CD4-positive, CD25-positive, alpha-beta regulatory T cell (primary cell): ENCODE measurements around the gene RNF38. TPM values are rescaled to one million over a fixed set of nuclear protein-coding genes. Genes with fewer than 3 reads are reported as not detected.
"Not testable (repeated sequence)": the region's sequence is repeated elsewhere in the genome, so short reads cannot be mapped to it uniquely, and the experiment has no call there.

ENCODE experiments used
- ATAC-seq, 2 donors: fragments of 150-1000 bp; cut with Tn5 transposase; one replicate each; pipeline ENCODE4 v1.10.0; 2021; ENCODE audit warnings: low read depth in 2 of 2, moderate number of reproducible peaks in 2 of 2, moderate library complexity in 1 of 2
- DNase-seq, 3 donors: peaks; one replicate each; pipeline versions ENCODE4 v3.0.0 to v3.0.0-alpha.2; 2012 to 2022; ENCODE audit warnings: mixed read lengths in 1 of 3
- H3K27ac ChIP-seq: one replicate; pipeline ENCODE4 v1.7.0; 2013; ENCODE audit warnings: mild to moderate bottlenecking, low read length; ENCODE audit not compliant: insufficient read depth, poor library complexity, severe bottlenecking
- H3K27me3 ChIP-seq: one replicate; pipeline ENCODE4 v1.7.0; 2013; ENCODE audit warnings: low read length; ENCODE audit not compliant: control insufficient read depth, insufficient read depth
- H3K36me3 ChIP-seq: one replicate; pipeline ENCODE4 v1.7.0; 2013; ENCODE audit warnings: mild to moderate bottlenecking, low read length, moderate library complexity; ENCODE audit not compliant: control insufficient read depth, insufficient read depth
- H3K4me1 ChIP-seq: 2 replicates; pipeline ENCODE4 v1.7.0; 2013; ENCODE audit warnings: mild to moderate bottlenecking, low read length; ENCODE audit not compliant: insufficient read depth, control insufficient read depth, poor library complexity, severe bottlenecking
- H3K4me3 ChIP-seq: one replicate; pipeline ENCODE4 v1.7.0; 2013; ENCODE audit warnings: low read depth, mild to moderate bottlenecking, low read length, moderate library complexity
- H3K9me3 ChIP-seq, 2 experiments: 1 replicate in 1 of 2; 2 replicates in 1 of 2; pipeline ENCODE4 v1.7.0; 2013; ENCODE audit warnings: low read length in 2 of 2, mild to moderate bottlenecking in 1 of 2, moderate library complexity in 1 of 2; ENCODE audit not compliant: control insufficient read depth in 2 of 2
- H3K27ac Mint-ChIP-seq, 3 donors: one replicate each; pipeline ENCODE4 v1.8.0; 2020 to 2022; ENCODE audit warnings: mild to moderate bottlenecking in 3 of 3, mixed read lengths in 3 of 3, moderate library complexity in 2 of 3
- H3K27me3 Mint-ChIP-seq: one replicate; pipeline ENCODE4 v1.8.0; 2022; ENCODE audit warnings: mild to moderate bottlenecking, mixed read lengths
- H3K36me3 Mint-ChIP-seq: one replicate; pipeline ENCODE4 v1.8.0; 2020; ENCODE audit warnings: mixed read lengths
- H3K4me1 Mint-ChIP-seq, 4 donors: one replicate each; pipeline ENCODE4 v1.8.0; 2020 to 2022; ENCODE audit warnings: mixed read lengths in 4 of 4, mild to moderate bottlenecking in 1 of 4
- H3K4me3 Mint-ChIP-seq, 4 donors: one replicate each; pipeline ENCODE4 v1.8.0; 2020 to 2022; ENCODE audit warnings: mild to moderate bottlenecking in 4 of 4, mixed read lengths in 4 of 4, moderate library complexity in 3 of 4
- H3K9me3 Mint-ChIP-seq, 7 donors: one replicate each; pipeline ENCODE4 v1.8.0; 2020 to 2022; ENCODE audit warnings: mixed read lengths in 7 of 7, mild to moderate bottlenecking in 3 of 7, moderate library complexity in 2 of 7
- polyA plus RNA-seq, 4 donors: library from polyadenylated mRNA; unstranded; fragments of 300-500 nt; fragmentation: Illumina TruSeq; gene quantifications; one replicate each; pipeline ENCODE4 v1.2.3, GENCODE V29; 2021
- total RNA-seq: library from RNA; stranded (reverse); gene quantifications from one replicate; pipeline ENCODE4 v1.2.3, GENCODE V29; 2022

Gene RNF38
- total and polyA plus RNA-seq, 5 donors from 2014 or later = 16.0 to 103 (median 20.8) TPM

GRCh38 chr9:36301227-36301626 lies 98.8 kb downstream of the RNF38 start:
- Mint-ChIP-seq H3K36me3 (no peaks in the 10 kb centered on the region), H3K27ac (no peak overlapping the region), H3K27me3 (peaks cover 4% of the 10 kb centered on the region), H3K4me3 (no peak overlapping the region), H3K9me3 (no peaks in the 10 kb centered on the region), H3K4me1 (peaks cover 0 to 3% (median 1%) of the 10 kb centered on the region in 4 donors)
- Histone ChIP-seq H3K4me1 (peaks cover under 1% of the 10 kb centered on the region), H3K36me3 (no peaks in the 10 kb centered on the region), H3K27ac (no peak overlapping the region), H3K27me3 (no peaks in the 10 kb centered on the region), H3K9me3 (no peaks in the 10 kb centered on the region), H3K4me3 (no peak overlapping the region)
- DNase-seq (no peak), ATAC-seq (no peak)

DNA sequence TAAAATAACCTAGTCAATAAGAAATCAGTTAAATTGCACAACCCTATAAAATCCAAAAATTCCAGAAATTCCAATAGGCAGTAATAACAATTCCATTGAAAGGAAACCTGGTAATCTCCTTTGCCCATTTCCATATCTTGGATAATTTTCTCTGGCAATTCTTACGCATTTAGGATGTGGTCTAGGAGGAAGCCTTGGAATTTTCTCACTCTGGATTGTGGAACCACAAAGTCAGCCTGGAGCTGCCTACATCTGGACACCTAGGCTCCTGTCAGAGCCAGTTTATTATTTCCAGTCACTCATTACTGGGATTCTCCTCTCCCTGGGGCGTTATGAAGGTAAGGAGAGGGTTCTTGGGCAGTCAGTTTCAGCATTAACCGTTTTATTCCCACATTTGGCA lies 101.5 kb downstream of the RNF38 start:
- Mint-ChIP-seq H3K4me1 (peaks cover 0 to 2% (median 0%) of the 10 kb centered on the region in 4 donors), H3K27ac (no peak overlapping the region), H3K36me3 (peaks cover 5% of the 10 kb centered on the region), H3K27me3 (no peaks in the 10 kb centered on the region), H3K4me3 (no peak overlapping the region), H3K9me3 (no peaks in the 10 kb centered on the region)
- no peaks in the 10 kb centered on the region for H3K27me3 ChIP-seq
- H3K9me3 ChIP-seq = no peaks in the 10 kb centered on the region
- no peak for DNase-seq
- no peaks in the 10 kb centered on the region for H3K4me1 ChIP-seq
- no peak overlapping the region for H3K4me3 ChIP-seq
- no peak overlapping the region for H3K27ac ChIP-seq
- H3K36me3 ChIP-seq = no peaks in the 10 kb centered on the region
- no peak for ATAC-seq

DNA sequence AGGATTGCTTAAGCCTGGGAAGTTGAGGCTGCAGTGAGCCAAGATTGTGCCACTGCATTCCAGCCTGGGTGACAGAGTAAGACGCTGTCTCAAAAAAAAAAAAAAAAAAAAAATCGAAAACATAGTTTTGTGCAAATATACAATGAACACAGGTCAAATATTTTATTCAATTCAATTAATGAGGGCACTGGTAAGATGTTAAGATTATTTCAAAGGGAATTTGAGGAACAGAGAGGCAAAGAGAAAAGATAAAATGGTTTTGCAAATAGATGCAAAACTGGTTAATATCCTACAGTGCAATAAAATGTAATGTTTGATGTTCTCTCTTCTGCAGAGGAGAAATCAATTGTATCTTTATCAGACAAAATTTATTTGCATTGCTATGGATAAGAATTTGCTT lies 102.3 kb downstream of the RNF38 start:
- Histone ChIP-seq H3K36me3 (no peaks in the 10 kb centered on the region), H3K4me3 (no peak overlapping the region), H3K27ac (no peak overlapping the region), H3K9me3 (no peaks in the 10 kb centered on the region), H3K4me1 (no peaks in the 10 kb centered on the region), H3K27me3 (no peaks in the 10 kb centered on the region)
- H3K27me3 Mint-ChIP-seq = no peaks in the 10 kb centered on the region
- no peak for DNase-seq
- H3K27ac Mint-ChIP-seq = no peak overlapping the region
- no peaks in the 10 kb centered on the region for H3K9me3 Mint-ChIP-seq
- no peak overlapping the region for H3K4me3 Mint-ChIP-seq
- peaks cover 7% of the 10 kb centered on the region for H3K36me3 Mint-ChIP-seq
- ATAC-seq = no peak
- peaks cover 0 to 2% (median 0%) of the 10 kb centered on the region in 4 donors for H3K4me1 Mint-ChIP-seq

DNA sequence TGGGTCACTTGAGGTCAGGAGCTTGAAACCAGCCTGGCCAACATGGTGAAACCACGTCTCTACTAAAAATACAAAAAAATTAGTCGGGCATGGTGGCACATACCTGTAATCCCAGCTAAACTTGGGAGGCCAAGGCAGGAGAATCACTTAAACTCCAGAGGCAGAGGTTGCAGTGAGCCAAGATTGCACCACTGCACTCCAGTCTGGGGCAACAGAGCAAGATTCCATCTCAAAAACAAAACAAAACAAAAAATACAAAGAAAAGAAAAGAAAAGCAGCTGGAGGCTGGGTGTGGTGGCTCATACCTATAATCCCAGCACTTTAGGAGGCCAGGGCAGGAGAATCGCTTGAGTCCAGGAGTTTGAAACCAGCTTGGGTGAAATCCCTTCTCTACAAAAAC lies 105.1 kb downstream of the RNF38 start:
- not testable (repeated sequence) for H3K9me3 Mint-ChIP-seq, H3K4me3 Mint-ChIP-seq, H3K4me3 ChIP-seq, ATAC-seq, H3K4me1 Mint-ChIP-seq, H3K27me3 ChIP-seq, H3K27ac Mint-ChIP-seq, H3K36me3 Mint-ChIP-seq, H3K36me3 ChIP-seq, DNase-seq, H3K9me3 ChIP-seq, H3K4me1 ChIP-seq, H3K27me3 Mint-ChIP-seq, H3K27ac ChIP-seq

DNA sequence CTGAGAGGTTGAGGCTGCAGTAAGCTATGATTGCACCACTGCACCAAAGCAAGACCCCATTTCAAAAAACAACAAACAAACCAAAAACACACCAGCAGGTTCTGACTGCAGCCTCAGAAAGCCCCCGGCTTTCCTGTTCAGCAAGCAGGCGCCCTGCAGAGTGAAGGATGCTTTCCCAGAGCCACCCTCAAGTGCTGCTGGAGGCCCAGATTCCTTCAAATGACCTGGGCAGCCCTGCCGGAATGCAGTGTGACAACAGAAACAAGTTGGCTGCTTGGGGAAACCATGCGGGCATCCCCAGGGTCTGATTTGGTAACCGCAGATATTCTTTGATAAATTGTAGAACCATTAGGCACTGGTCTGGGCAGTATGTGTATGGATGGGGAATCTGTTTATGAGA lies 106.2 kb downstream of the RNF38 start:
- Mint-ChIP-seq H3K4me3 (no peak overlapping the region), H3K27me3 (no peaks in the 10 kb centered on the region), H3K4me1 (peaks cover 0 to 2% (median 0%) of the 10 kb centered on the region in 4 donors), H3K36me3 (peaks cover 9% of the 10 kb centered on the region), H3K27ac (no peak overlapping the region), H3K9me3 (no peaks in the 10 kb centered on the region)
- H3K4me1 ChIP-seq = no peaks in the 10 kb centered on the region
- H3K36me3 ChIP-seq = no peaks in the 10 kb centered on the region
- no peak for DNase-seq
- H3K27me3 ChIP-seq = no peaks in the 10 kb centered on the region
- H3K27ac ChIP-seq = no peak overlapping the region
- no peak for ATAC-seq
- no peak overlapping the region for H3K4me3 ChIP-seq
- no peaks in the 10 kb centered on the region for H3K9me3 ChIP-seq

DNA sequence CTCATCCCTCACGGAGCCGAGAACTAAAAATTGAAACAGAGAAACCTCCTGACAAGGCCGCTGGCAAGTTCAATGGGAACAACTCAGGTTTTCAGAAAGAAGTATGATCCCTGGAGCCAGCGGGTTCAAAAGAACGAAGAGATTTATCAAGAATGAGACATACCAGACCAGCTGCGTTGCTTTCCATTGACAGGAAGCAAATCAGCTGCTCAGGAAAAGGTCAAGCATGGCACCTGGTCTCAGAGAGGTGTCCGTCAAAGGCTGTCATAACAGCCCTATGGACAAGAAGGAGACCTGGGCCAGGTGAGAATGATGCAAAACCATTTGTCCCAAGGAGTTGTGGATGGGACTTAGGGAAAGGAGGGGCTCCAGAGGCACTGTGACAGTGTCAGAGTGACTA lies 106.9 kb downstream of the RNF38 start:
- H3K36me3 Mint-ChIP-seq = peaks cover 9% of the 10 kb centered on the region
- H3K27ac ChIP-seq = no peak overlapping the region
- ATAC-seq (no peak), DNase-seq (no peak)
- H3K4me1 ChIP-seq = no peaks in the 10 kb centered on the region
- no peak overlapping the region for H3K4me3 ChIP-seq
- H3K9me3 Mint-ChIP-seq = no peaks in the 10 kb centered on the region
- H3K4me3 Mint-ChIP-seq = no peak overlapping the region
- H3K9me3 ChIP-seq = no peaks in the 10 kb centered on the region
- peaks cover 0 to 2% (median 0%) of the 10 kb centered on the region in 4 donors for H3K4me1 Mint-ChIP-seq
- H3K27me3 Mint-ChIP-seq = no peaks in the 10 kb centered on the region
- H3K36me3 ChIP-seq = no peaks in the 10 kb centered on the region
- no peaks in the 10 kb centered on the region for H3K27me3 ChIP-seq
- H3K27ac Mint-ChIP-seq = no peak overlapping the region

DNA sequence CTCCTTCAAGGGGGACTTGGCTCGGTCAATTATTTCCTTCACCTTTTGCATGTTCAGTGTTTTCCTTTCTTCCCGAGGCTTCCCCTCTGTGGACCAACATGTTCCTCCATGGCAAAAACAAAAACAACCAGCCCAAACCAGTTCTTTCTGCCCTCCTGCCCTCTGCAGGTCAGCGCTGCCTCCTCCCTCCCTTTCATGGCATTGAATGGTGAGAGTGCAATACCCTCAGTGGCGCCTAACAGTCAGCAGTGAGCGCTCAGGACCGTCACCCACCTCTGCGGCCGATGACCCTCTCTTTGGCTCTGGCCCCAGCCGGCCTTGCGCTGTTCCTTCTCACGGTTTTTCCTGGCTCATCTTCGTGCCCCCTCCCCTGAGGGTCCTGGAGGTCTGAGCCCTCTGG lies 107.4 kb downstream of the RNF38 start:
- Histone ChIP-seq H3K27ac (no peak overlapping the region), H3K4me1 (no peaks in the 10 kb centered on the region), H3K27me3 (no peaks in the 10 kb centered on the region), H3K9me3 (no peaks in the 10 kb centered on the region), H3K36me3 (no peaks in the 10 kb centered on the region), H3K4me3 (no peak overlapping the region)
- Mint-ChIP-seq H3K27ac (no peak overlapping the region), H3K4me1 (peaks cover 0 to 2% (median 0%) of the 10 kb centered on the region in 4 donors), H3K4me3 (no peak overlapping the region), H3K36me3 (peaks cover 9% of the 10 kb centered on the region), H3K9me3 (no peaks in the 10 kb centered on the region), H3K27me3 (no peaks in the 10 kb centered on the region)
- DNase-seq = no peak
- no peak for ATAC-seq

DNA sequence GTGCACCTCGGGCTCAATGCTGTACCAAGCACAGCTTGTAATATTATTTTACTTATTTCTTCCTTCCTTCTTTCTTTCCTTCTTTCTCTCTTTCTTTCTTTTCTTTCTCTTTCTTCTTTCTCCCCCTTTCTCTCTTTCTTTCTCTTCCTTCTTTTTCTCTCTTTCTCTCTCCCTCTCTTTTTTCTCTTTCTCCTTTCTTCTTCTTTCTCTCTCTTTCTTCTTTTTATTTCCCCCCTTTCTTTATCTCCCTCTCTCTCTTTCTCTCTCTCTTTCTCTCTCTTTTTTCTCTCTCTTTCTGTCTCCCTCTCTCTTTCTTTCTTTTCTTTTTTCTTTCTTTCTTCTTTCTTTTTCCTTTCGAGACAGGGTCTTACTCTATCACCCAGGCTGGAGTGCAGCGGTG lies 109.1 kb downstream of the RNF38 start:
- H3K4me3 Mint-ChIP-seq = no peak overlapping the region
- no peak overlapping the region for H3K27ac Mint-ChIP-seq
- no peak for ATAC-seq

More for the DNA sequence above, 109.1 kb downstream of the RNF38 start:
- Mint-ChIP-seq H3K4me1 (no peaks in the 10 kb centered on the region), H3K27me3 (no peaks in the 10 kb centered on the region), H3K36me3 (peaks cover 9% of the 10 kb centered on the region), H3K9me3 (no peaks in the 10 kb centered on the region)
- no peaks in the 10 kb centered on the region for H3K9me3 ChIP-seq
- no peaks in the 10 kb centered on the region for H3K27me3 ChIP-seq
- no peak for DNase-seq
- H3K4me1 ChIP-seq = no peaks in the 10 kb centered on the region
- no peak overlapping the region for H3K4me3 ChIP-seq
- no peaks in the 10 kb centered on the region for H3K36me3 ChIP-seq
- H3K27ac ChIP-seq = no peak overlapping the region
